K562 (cell line): ENCODE results near the gene PAN2. TPM values are rescaled to one million over a fixed set of nuclear protein-coding genes. Genes with fewer than 3 reads are reported as not detected.

Source experiments
- BRD9 ChIP-seq: fragments of 450-650 bp; IDR thresholded peaks from 2 replicates; pipeline ENCODE4 v1.6.1; 2018; ENCODE audit warnings: low read depth; ENCODE audit not compliant: partially characterized antibody
- CHCHD3 ChIP-seq: fragments of 250-450 bp; sonication (Bioruptor Pico); IDR thresholded peaks from 2 replicates; pipeline ENCODE4 v2.1.2; 2022; ENCODE audit warnings: mild to moderate bottlenecking
- DIDO1 ChIP-seq: fragments of 450-650 bp; IDR thresholded peaks from 2 replicates; pipeline ENCODE4 v1.6.1; 2016; ENCODE audit warnings: low read depth, missing biosample characterization, missing genetic modification characterization
- FOSL1 ChIP-seq: fragments of 200-800 bp; sonication (Bioruptor generic); conservative IDR thresholded peaks from 2 replicates; pipeline ENCODE4 v1.6.1; 2016; ENCODE audit warnings: missing genetic modification characterization, missing compliant biosample characterization
- GABPB2 ChIP-seq: fragments of 250-450 bp; sonication (Bioruptor Pico); conservative IDR thresholded peaks from 2 replicates; pipeline ENCODE4 v1.5.1; 2021; ENCODE audit warnings: mild to moderate bottlenecking
- NFIC ChIP-seq: fragments of 450-650 bp; IDR thresholded peaks from 2 replicates; pipeline ENCODE4 v1.6.1; 2017; ENCODE audit warnings: mild to moderate bottlenecking, inconsistent platforms
- NR2C2 ChIP-seq, 2 experiments: fragments of 200-800 bp in 1 of 2; sonication (Bioruptor generic) in 1 of 2; sonication (generic) in 1 of 2; formaldehyde crosslinking in 1 of 2; IDR thresholded peaks; 2 replicates each; pipeline versions ENCODE4 v1.6.1 to v1.8.0; 2016 to 2022; ENCODE audit warnings: mild to moderate bottlenecking in 1 of 2, missing compliant biosample characterization in 1 of 2, missing genetic modification characterization in 1 of 2, missing genetic modification reagents in 1 of 2
- PHB2 ChIP-seq: fragments of 450-650 bp; IDR thresholded peaks from 2 replicates; pipeline ENCODE4 v1.6.1; 2017; ENCODE audit warnings: low read depth
- POLR2A ChIP-seq: fragments of 450-650 bp; conservative IDR thresholded peaks from 2 replicates; pipeline ENCODE4 v1.6.1; 2016
- SAFB2 ChIP-seq: fragments of 200-400 bp; formaldehyde crosslinking; IDR thresholded peaks from 2 replicates; pipeline ENCODE4 v1.6.1; 2018; ENCODE audit warnings: borderline replicate concordance, low read length, low read depth, moderate library complexity; ENCODE audit not compliant: severe bottlenecking
- SIX5 ChIP-seq, 2 experiments: IDR thresholded peaks; 2 replicates each; pipeline ENCODE4 v1.6.1; 2011; ENCODE audit warnings: low read length in 2 of 2, borderline replicate concordance in 1 of 2, low read depth in 1 of 2, mild to moderate bottlenecking in 1 of 2, moderate library complexity in 1 of 2; ENCODE audit not compliant: insufficient read depth in 1 of 2
- ZBED1 ChIP-seq: IDR thresholded peaks from 2 replicates; pipeline ENCODE4 v1.6.1; 2014
- ZEB2 ChIP-seq: fragments of 450-650 bp; IDR thresholded peaks from 2 replicates; pipeline ENCODE4 v1.6.1; 2016
- ZNF124 ChIP-seq: sonication (generic); formaldehyde crosslinking; IDR thresholded peaks from 2 replicates; pipeline ENCODE4 v1.8.1; 2022; ENCODE audit warnings: missing genetic modification reagents
- ZNF263 ChIP-seq: sonication (generic); formaldehyde crosslinking; IDR thresholded peaks from 2 replicates; pipeline ENCODE4 v1.8.0; 2022; ENCODE audit warnings: mild to moderate bottlenecking, missing genetic modification reagents, borderline replicate concordance
- ZNF41 ChIP-seq: fragments of 250-450 bp; sonication (Bioruptor Pico); conservative IDR thresholded peaks from 2 replicates; pipeline ENCODE4 v1.4.0; 2020; ENCODE audit warnings: mild to moderate bottlenecking
- ZNF766 ChIP-seq: fragments of 200-800 bp; sonication (Bioruptor generic); conservative IDR thresholded peaks from 2 replicates; pipeline ENCODE4 v1.6.1; 2016; ENCODE audit warnings: missing genetic modification characterization, missing compliant biosample characterization
- polyA plus RNA-seq, 8 experiments: library from polyadenylated mRNA; depleted of rRNA in 4 of 8; stranded (reverse) in 5 of 8; unstranded in 3 of 8; fragments of >200 nt; fragmentation: Nextera tagmentation in 2 of 8; fragmentation: Illumina TruSeq in 1 of 8; extraction: Ambion mirVana in 2 of 8; extraction: Trizol in 1 of 8; gene quantifications; 2 replicates each; pipeline versions ENCODE4 v1.2.1 to v1.2.3, GENCODE V29; 2011 to 2014; ENCODE audit warnings: inconsistent platforms in 1 of 8, missing spikeins in 1 of 8
- total RNA-seq, 7 experiments: library from RNA; depleted of rRNA in 6 of 7; stranded (reverse); fragments of >200 nt in 6 of 7; fragmentation: Illumina TruSeq in 2 of 7; extraction: Trizol in 2 of 7; gene quantifications; 2 replicates each; pipeline versions ENCODE4 v1.2.1 to v1.2.3, GENCODE V29; 2011 to 2021; ENCODE audit warnings: low replicate concordance in 1 of 7
- TF ChIP-seq, protein P1 (sequence below), 3 experiments: fragments of 200-800 bp in 1 of 3; fragments of 250-450 bp in 1 of 3; fragments of 450-650 bp in 1 of 3; sonication (Bioruptor Pico) in 1 of 3; sonication (Bioruptor generic) in 1 of 3; formaldehyde crosslinking in 1 of 3; IDR thresholded peaks; 2 replicates each; pipeline versions ENCODE4 v1.6.1 to v1.8.0; 2016 to 2022; ENCODE audit warnings: mild to moderate bottlenecking in 2 of 3, missing genetic modification characterization in 2 of 3, missing compliant biosample characterization in 1 of 3, moderate library complexity in 1 of 3
- TF ChIP-seq, protein P2 (sequence below): sonication (generic); formaldehyde crosslinking; IDR thresholded peaks from 2 replicates; pipeline ENCODE4 v1.8.0; 2022; ENCODE audit warnings: missing genetic modification reagents, mild to moderate bottlenecking, borderline replicate concordance
- TF ChIP-seq, protein P3 (sequence below), 2 experiments: fragments of 150-350 bp in 1 of 2; IDR thresholded peaks; 2 replicates each; pipeline ENCODE4 v1.6.1; 2012 to 2016; ENCODE audit warnings: low read depth in 2 of 2, low read length in 2 of 2, mild to moderate bottlenecking in 1 of 2, moderate library complexity in 1 of 2

Gene PAN2
- total and polyA plus RNA-seq, 9 of the 15 experiments (the other 6 are each of a cell fraction or from before 2014, with no cell fraction given): 15.0 to 66.1 (median 25.9) TPM

DNA sequence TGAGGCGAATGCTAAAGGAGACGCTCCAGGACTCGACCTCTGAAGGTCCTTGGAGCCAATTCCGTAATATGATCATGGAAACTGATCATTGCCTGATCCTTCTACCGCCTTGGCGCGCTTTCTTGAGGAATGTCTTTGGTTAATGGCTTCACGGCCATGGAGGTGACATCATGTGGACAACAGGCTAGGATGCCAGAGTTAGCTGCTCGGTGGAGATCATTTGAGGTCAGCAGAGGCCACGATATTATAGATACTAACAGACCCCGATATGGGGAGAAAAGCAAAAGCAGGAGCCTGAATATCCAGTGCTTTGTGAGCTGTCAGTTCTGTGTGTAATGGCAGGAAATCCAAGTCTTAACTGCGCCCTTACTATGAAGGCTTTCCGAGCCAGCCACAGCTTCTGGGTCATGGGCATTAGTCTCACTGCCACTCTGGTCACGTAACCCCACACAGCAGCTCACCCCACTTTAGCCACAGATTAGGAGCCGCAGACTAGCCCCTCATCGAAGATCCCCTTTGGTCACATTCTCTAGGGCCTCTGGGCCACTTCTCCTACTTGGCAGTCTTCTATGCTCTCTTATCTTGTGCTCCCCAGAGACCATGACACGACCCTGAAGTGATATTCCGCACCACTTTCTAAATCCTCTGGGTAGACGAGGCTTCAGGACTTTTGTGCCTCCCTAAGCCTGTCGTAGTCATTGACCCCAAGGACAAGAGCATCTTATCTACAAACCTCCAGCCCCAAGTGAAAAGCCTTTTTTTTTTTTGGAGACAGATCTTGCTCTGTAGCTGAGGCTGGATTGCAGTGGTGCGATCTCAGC, 32.9 kb downstream of the PAN2 start (continued):
- TF ChIP-seq, protein P1, sequence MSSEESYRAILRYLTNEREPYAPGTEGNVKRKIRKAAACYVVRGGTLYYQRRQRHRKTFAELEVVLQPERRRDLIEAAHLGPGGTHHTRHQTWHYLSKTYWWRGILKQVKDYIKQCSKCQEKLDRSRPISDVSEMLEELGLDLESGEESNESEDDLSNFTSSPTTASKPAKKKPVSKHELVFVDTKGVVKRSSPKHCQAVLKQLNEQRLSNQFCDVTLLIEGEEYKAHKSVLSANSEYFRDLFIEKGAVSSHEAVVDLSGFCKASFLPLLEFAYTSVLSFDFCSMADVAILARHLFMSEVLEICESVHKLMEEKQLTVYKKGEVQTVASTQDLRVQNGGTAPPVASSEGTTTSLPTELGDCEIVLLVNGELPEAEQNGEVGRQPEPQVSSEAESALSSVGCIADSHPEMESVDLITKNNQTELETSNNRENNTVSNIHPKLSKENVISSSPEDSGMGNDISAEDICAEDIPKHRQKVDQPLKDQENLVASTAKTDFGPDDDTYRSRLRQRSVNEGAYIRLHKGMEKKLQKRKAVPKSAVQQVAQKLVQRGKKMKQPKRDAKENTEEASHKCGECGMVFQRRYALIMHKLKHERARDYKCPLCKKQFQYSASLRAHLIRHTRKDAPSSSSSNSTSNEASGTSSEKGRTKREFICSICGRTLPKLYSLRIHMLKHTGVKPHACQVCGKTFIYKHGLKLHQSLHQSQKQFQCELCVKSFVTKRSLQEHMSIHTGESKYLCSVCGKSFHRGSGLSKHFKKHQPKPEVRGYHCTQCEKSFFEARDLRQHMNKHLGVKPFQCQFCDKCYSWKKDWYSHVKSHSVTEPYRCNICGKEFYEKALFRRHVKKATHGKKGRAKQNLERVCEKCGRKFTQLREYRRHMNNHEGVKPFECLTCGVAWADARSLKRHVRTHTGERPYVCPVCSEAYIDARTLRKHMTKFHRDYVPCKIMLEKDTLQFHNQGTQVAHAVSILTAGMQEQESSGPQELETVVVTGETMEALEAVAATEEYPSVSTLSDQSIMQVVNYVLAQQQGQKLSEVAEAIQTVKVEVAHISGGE (CRISPR knock-in tag; IDR thresholded peaks at IDR 0.05): no peak; a peak in 1 of 6 replicates
- TF ChIP-seq, protein P2, sequence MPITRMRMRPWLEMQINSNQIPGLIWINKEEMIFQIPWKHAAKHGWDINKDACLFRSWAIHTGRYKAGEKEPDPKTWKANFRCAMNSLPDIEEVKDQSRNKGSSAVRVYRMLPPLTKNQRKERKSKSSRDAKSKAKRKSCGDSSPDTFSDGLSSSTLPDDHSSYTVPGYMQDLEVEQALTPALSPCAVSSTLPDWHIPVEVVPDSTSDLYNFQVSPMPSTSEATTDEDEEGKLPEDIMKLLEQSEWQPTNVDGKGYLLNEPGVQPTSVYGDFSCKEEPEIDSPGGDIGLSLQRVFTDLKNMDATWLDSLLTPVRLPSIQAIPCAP: no peak
- TF ChIP-seq FOSL1 (no peak; the same call in 1 of the 2 replicates), CHCHD3 (no peak), SIX5 (IDR thresholded peaks at IDR 0.05; ENCODE audit: borderline replicate concordance in 1 of 2, insufficient read depth in 1 of 2, low read depth in 1 of 2, low read length in 2 of 2) (no peak), GABPB2 (CRISPR knock-in tag) (no peak), DIDO1 (tag) (no peak), NR2C2 (CRISPR knock-in tag; IDR thresholded peaks at IDR 0.05) (peak; percentile 82), NR2C2 (tag; IDR thresholded peaks at IDR 0.05) (peak; percentile 96), ZBED1 (0 out of 2 replicates have a peak, but pooled peaks have one; percentile 20), BRD9 (peak; percentile 47), ZNF263 (no peak), ZNF124 (CRISPR knock-in tag) (no peak), SAFB2 (no peak), POLR2A (peak; percentile 44), ZNF766 (CRISPR knock-in tag) (peak; percentile 67), ZEB2 (no peak), ZNF41 (CRISPR knock-in tag) (0 out of 2 replicates have a peak, but pooled peaks have one; percentile 19), NFIC (peak; percentile 83), PHB2 (peak; percentile 47; the same call in 1 of the 2 replicates)
- TF ChIP-seq, protein P3, sequence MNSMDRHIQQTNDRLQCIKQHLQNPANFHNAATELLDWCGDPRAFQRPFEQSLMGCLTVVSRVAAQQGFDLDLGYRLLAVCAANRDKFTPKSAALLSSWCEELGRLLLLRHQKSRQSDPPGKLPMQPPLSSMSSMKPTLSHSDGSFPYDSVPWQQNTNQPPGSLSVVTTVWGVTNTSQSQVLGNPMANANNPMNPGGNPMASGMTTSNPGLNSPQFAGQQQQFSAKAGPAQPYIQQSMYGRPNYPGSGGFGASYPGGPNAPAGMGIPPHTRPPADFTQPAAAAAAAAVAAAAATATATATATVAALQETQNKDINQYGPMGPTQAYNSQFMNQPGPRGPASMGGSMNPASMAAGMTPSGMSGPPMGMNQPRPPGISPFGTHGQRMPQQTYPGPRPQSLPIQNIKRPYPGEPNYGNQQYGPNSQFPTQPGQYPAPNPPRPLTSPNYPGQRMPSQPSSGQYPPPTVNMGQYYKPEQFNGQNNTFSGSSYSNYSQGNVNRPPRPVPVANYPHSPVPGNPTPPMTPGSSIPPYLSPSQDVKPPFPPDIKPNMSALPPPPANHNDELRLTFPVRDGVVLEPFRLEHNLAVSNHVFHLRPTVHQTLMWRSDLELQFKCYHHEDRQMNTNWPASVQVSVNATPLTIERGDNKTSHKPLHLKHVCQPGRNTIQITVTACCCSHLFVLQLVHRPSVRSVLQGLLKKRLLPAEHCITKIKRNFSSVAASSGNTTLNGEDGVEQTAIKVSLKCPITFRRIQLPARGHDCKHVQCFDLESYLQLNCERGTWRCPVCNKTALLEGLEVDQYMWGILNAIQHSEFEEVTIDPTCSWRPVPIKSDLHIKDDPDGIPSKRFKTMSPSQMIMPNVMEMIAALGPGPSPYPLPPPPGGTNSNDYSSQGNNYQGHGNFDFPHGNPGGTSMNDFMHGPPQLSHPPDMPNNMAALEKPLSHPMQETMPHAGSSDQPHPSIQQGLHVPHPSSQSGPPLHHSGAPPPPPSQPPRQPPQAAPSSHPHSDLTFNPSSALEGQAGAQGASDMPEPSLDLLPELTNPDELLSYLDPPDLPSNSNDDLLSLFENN (IDR thresholded peaks at IDR 0.05; ENCODE audit: low read depth in 2 of 2, low read length in 2 of 2): peak in 1 of 2 experiments; percentile 34; a peak in 1 of 4 replicates
